ENCODE results near the gene BDH1. TPM values are rescaled to one million over a fixed set of nuclear protein-coding genes. Genes with fewer than 3 reads are reported as not detected.

Gene BDH1
- polyA plus RNA-seq, 1 donor (not counting 4 experiments of a cell fraction or from before 2014, with no cell fraction given) = 30.2 TPM

- Histone ChIP-seq H3K27ac (ENCODE audit: control insufficient read depth, insufficient read depth, low read length) (peak overlapping the region; percentile 71), H2AFZ (ENCODE audit: control insufficient read depth, low read length) (peak overlapping the region; percentile 27), H3K9me1 (ENCODE audit: control insufficient read depth, extremely low read depth, insufficient read depth, low read length) (no peaks in the 10 kb centered on the region), H3K79me2 (ENCODE audit: control insufficient read depth, insufficient read depth, low read length) (no peaks in the 10 kb centered on the region), H3K4me1 (ENCODE audit: control insufficient read depth, extremely low read depth, insufficient read depth, low read length) (peaks cover 47% of the 10 kb centered on the region), H3K4me2 (ENCODE audit: control insufficient read depth, extremely low read depth, insufficient read depth, low read depth, low read length) (peak overlapping the region; percentile 31), H3K9ac (ENCODE audit: control insufficient read depth, extremely low read depth, insufficient read depth, low read length) (peak overlapping the region; percentile 45), H4K20me1 (ENCODE audit: control insufficient read depth, extremely low read depth, insufficient read depth, low read length) (no peaks in the 10 kb centered on the region), H3K9me3 (ENCODE audit: control insufficient read depth, low read depth, low read length) (no peaks in the 10 kb centered on the region), H3K4me3 (ENCODE audit: control insufficient read depth in 2 of 3, extremely low read depth in 1 of 3, insufficient read depth in 2 of 3, low read depth in 1 of 3, low read length in 3 of 3) (no peak overlapping the region), H3K36me3 (ENCODE audit: control insufficient read depth in 2 of 2, extremely low read depth in 1 of 2, insufficient read depth in 2 of 2, low read length in 2 of 2) (no peaks in the 10 kb centered on the region), H3K27me3 (ENCODE audit: control insufficient read depth, extremely low read depth, insufficient read depth, low read length) (no peaks in the 10 kb centered on the region)
- peak; percentile 90 for FAIRE-seq
- no peak for TF ChIP-seq EZH2 (IDR thresholded peaks at IDR 0.05; ENCODE audit: low read length)
- no peak for TF ChIP-seq CTCF (optimal IDR thresholded peaks at IDR 0.05 in 1 of 3, IDR thresholded peaks at IDR 0.05 in 1 of 3, conservative IDR thresholded peaks at IDR 0.05 in 1 of 3; ENCODE audit: extremely low read depth in 1 of 3, insufficient read depth in 2 of 3, low read length in 3 of 3)
- DNase-seq (ENCODE audit: low read depth, low spot score) = no peak
- dilution Hi-C loops (cut with MboI; ENCODE audit: extremely low pct_ligation_motif_present, low sequenced_read_pairs) = loop anchor here (25.0 kb wide), 1 partner anchor 176 kb away; no protein-coding TSS in a partner anchor
Measured at GRCh38 chr3:197487911-197488391, 67.8 kb downstream of the BDH1 start.

DNA sequence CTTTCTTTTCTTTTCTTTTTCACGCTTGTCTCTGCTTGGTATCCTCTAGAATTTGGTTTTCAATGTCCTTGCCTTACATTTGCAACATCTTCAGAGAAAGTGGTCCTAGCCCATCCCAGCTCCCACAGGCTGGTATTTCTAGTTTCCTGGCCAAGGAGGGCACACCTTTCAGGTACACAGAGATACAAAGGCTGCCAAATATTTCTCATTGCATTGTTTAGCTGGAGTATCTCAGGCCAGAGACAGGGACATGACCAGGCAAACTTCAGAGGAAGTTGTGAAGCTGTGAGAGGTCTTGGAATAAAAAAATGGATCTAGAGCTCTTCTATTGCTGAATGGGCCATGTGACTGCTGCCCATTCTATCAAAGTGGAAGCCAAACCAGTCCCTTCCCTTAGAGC lies 68.9 kb downstream of the BDH1 start:
- TF ChIP-seq CTCF (optimal IDR thresholded peaks at IDR 0.05 in 1 of 3, IDR thresholded peaks at IDR 0.05 in 1 of 3, conservative IDR thresholded peaks at IDR 0.05 in 1 of 3; ENCODE audit: extremely low read depth in 1 of 3, insufficient read depth in 2 of 3, low read length in 3 of 3) = no peak
- TF ChIP-seq EZH2 (IDR thresholded peaks at IDR 0.05; ENCODE audit: low read length) = no peak
- no peak overlapping the region for H3K4me3 ChIP-seq (ENCODE audit: control insufficient read depth in 2 of 3, extremely low read depth in 1 of 3, insufficient read depth in 2 of 3, low read depth in 1 of 3, low read length in 3 of 3)
- no peaks in the 10 kb centered on the region for H3K9me1 ChIP-seq (ENCODE audit: control insufficient read depth, extremely low read depth, insufficient read depth, low read length)
- H3K27me3 ChIP-seq (ENCODE audit: control insufficient read depth, extremely low read depth, insufficient read depth, low read length) = no peaks in the 10 kb centered on the region
- H3K36me3 ChIP-seq (ENCODE audit: control insufficient read depth in 2 of 2, extremely low read depth in 1 of 2, insufficient read depth in 2 of 2, low read length in 2 of 2) = no peaks in the 10 kb centered on the region
- dilution Hi-C loops (cut with MboI; ENCODE audit: extremely low pct_ligation_motif_present, low sequenced_read_pairs) = loop anchor here (25.0 kb wide), 1 partner anchor 175 kb away; no protein-coding TSS in a partner anchor
- H2AFZ ChIP-seq (ENCODE audit: control insufficient read depth, low read length) = peak overlapping the region; percentile 20
- FAIRE-seq (peak; percentile 17), DNase-seq (ENCODE audit: low read depth, low spot score) (no peak)
- peak overlapping the region; percentile 71 for H3K27ac ChIP-seq (ENCODE audit: control insufficient read depth, insufficient read depth, low read length)
- no peak overlapping the region for H3K9ac ChIP-seq (ENCODE audit: control insufficient read depth, extremely low read depth, insufficient read depth, low read length)
- H3K4me2 ChIP-seq (ENCODE audit: control insufficient read depth, extremely low read depth, insufficient read depth, low read depth, low read length) = peak overlapping the region; percentile 27
- H3K9me3 ChIP-seq (ENCODE audit: control insufficient read depth, low read depth, low read length) = no peaks in the 10 kb centered on the region
- H3K79me2 ChIP-seq (ENCODE audit: control insufficient read depth, insufficient read depth, low read length) = no peaks in the 10 kb centered on the region
- no peaks in the 10 kb centered on the region for H4K20me1 ChIP-seq (ENCODE audit: control insufficient read depth, extremely low read depth, insufficient read depth, low read length)
- peaks cover 58% of the 10 kb centered on the region for H3K4me1 ChIP-seq (ENCODE audit: control insufficient read depth, extremely low read depth, insufficient read depth, low read length)
